ENCODE results near the gene TOR2A.

TOR2A gene

DNA sequence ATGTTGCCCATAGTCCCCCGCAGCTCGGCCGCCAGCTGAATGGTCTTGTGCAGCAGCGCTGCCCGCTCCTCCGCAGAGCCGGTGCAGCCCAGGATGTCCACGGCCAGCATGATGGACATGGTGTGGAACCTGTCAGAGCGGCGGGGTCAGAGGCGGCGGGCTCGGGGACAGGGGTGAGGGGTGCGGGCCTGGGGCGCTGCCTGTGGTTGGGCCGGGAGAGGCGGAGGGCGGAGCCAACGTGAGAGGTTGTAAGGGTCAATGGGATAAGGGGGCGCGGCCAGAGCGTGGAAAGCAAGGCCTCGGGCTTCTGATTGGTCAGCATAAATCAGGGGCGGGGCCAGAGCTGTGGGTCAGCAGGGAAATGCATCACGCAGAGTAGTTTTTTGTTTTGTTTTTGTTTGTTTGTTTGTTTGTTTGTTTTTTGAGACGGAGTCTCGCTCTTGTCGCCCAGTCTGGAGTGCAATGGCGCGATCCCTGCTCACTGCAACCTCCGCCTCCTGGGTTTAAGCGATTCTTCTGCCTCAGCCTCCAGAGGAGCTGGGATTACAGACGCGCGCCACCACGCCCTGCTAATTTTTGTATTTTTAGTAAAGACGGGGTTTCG, 6.8 kb upstream of the TOR2A start:
- no peak for DNase-seq

DNA sequence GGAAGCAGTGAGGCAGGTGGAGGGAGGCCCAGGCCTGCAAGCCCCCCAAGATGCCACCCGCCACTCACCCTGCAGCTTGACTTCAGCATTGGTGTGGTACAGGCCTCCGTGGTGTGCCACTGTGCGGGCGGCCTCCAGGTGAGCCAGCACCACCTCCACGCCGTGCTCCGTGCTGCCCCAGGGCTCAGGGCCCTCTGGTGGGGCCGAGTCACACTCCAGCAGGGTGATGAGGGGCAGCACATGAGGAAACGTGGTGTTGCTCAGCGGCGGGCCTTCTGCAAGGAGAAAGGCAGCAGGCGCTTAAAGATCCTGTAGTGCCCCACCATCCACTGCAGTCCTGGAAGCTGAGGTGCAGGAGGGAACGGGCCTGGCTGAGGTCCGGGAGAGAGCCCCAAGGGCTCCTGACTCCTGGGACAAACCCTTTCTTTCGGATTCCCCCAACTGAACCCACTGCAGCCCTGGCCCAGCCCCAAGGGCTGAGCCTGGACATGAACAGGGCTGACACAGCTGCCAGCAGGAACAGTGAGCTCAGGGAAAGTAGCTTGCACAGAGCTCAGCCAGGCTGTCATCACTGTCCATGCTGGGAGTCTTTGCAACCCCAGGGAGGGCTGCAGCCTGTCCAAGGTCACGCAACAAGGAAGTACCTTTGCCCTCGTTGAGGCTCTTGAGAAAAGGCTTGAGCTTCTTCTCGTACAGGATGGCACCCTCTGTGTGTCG, 4.7 kb upstream of the TOR2A start:
- no peak for DNase-seq

DNA sequence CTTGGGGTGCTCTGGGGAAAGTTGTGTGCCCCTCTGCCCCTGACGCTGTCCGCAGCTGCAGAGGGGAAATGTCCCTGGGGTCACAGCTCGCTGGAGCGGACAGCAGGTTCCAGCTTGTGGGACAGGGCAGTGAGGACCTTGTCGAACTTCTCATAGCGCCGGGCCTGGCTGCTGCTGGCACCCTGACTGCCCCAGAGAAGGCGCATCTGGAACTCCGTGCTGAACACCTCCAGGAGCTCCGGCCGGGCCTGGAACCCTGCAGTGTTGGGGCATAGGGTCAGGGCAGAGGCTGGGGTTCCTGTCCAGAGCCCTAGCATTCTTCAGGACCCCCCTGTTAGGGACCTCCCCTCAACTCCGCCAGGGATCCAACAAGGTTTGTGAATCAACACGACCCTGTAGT, 3.6 kb upstream of the TOR2A start:
- no peak for DNase-seq

DNA sequence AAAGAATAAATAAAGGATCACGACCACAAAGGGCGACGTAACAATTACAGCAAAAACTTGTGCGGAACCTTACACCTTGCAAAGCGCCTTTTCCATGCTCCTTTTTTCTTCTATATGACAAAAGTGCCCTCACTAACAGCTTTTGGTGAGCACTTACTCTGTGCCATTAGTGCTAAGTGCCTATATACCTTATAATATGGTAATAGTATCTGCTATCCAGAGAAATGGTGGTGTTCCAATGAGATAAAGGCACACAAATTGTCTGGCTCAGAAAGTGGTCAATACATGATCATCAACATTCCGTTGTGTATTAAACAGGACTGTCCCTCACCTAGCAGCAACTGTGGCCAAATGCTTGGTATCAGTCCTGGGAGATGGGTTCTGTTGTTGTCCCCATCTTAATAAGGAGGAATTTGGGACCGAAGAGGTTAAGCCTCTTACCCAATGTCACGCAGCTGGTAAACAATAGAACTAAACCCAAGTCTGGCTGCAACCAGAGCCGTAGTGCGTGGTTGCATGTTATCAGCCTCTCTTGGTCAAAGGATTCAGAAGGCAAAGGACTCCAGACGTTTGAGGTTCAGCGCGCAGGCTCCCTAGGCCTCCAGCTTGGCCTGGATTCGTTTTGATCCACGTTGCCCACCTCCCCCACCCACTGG, 564 bp upstream of the TOR2A start:
- DNase-seq: no peak

DNA sequence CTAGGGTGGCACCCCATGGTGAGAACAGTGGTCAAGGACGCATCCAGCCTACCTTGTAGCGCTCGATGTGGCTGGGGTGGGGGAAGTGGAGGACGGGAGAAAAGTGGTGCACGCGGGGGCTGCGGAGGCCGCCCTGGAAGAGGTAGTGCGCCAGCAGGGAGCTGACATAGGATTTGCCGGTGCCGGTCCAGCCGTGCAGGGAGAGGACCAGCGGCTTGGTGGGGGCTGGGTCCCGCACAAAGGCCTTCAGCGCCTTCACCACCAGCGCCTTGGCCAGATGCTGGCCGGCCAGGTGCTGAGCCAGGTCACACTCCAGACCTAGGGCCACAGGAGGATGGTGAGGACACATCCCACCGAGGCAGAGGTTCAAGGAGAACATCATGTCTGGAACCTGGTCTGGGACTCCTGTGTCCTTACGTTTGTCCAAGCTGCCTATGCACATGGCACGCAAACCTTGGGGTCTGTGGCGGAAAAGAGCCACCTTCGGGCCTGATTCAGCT, 797 bp downstream of the TOR2A start:
- no peak for DNase-seq

DNA sequence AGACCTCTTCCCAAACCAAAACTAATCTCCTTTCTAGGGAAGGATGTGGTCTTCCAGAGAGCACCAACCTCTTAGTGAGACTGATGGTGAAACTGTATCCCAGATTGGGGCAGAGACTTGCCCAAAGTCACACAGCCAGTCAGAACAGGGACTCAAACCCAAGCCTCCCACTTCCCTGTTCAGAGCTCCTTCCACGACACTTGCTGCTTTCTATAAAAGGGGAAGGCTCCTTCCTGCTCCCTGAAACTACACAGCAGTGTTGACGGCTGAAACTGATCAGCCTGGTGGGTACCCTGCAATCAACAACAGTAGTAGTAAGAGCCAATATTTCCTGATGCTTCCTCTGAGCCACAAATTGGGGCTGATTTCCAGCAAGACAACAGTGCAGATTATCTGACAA, 1.5 kb downstream of the TOR2A start:
- no peak for DNase-seq

DNA sequence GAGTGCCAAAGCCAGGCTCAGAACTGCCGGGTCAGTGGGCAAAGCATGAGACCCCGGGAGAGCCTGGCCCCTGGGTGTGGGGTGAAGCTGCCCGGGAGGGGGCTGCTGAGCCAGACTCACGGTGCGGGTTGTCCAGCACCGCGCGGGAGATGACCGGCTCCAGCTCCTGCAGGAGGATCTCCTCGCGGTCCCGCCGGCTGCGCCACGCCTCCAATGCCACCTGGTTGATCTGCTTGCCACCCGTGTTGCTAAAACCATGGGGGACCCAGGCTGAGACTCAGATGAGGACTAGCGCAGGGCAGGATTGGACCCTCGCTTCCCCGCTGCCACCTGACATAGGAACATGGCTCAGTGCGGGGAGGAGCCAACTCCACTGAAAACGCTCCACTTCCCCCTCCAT, 2.6 kb downstream of the TOR2A start:
- DNase-seq: no peak

DNA sequence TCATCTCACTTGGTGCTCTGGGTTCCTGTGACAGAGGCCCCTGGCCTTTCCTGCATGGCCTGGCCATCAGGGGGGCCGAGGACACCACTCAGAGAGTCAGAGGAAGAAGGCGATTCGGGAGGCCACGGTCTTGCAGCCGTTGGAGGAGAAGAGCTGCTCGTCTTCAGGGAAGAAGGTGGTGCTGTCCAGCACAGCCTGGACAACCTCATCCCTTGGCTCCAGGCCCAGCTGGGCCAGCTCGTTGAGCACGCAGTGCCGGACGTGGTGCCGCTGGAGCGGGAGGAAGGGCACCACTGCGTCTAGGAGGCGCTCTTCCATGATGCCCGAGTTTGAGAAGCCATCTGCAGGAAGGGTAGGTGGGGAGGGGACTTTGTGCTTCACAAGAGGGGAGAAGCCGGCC, 3.2 kb downstream of the TOR2A start:
- no peak for DNase-seq

DNA sequence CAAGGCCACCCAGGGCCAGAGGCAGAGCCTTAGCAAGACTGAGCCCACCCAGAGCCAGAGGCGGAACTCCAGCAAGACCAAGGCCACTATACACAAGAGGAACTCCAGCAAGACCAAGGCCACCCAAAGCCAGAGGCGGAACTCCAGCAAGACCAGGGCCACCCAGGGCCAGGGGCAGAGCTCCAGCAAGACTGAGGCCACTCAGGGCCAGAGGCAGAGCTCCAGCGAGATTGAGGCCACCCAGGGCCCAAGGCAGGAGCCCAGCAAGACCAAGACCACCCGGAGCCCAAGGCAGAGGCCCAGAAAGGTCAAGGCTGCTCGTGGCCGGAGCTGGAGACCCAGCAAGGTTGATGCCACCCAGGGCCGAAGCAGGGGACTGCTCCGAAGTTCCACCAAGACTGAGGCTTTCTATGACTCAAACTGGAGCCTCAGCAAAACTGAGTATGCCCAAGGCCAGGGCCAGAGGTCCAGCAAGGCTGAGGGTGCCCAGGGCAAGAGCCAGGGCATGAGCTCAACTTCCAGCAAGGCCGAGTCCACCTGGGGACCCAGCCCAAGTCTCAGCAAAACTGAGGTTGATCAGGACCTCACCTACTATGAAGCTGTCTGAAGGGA, 4.2 kb downstream of the TOR2A start:
- no peak for DNase-seq

DNA sequence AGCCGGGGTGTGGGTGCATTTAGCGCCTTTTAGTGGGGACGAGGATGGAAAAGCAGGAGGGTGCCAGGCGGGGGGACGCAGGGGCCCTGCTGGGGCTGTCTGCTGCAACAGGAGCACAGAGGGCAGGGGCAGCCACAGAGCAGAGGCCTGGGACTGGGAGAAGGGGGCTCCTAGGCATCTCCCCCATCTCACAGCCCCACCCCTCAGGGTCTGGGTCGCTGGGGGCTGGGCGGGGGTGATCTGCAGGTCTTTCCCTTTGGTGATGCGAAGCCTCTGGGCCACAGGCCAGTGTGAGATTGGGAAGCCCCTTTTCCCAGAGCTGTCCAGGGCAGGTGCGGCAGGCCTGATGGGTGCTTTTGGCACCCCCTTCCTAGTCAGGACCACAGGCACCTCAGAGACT, 4.8 kb downstream of the TOR2A start:
- DNase-seq: no peak

DNA sequence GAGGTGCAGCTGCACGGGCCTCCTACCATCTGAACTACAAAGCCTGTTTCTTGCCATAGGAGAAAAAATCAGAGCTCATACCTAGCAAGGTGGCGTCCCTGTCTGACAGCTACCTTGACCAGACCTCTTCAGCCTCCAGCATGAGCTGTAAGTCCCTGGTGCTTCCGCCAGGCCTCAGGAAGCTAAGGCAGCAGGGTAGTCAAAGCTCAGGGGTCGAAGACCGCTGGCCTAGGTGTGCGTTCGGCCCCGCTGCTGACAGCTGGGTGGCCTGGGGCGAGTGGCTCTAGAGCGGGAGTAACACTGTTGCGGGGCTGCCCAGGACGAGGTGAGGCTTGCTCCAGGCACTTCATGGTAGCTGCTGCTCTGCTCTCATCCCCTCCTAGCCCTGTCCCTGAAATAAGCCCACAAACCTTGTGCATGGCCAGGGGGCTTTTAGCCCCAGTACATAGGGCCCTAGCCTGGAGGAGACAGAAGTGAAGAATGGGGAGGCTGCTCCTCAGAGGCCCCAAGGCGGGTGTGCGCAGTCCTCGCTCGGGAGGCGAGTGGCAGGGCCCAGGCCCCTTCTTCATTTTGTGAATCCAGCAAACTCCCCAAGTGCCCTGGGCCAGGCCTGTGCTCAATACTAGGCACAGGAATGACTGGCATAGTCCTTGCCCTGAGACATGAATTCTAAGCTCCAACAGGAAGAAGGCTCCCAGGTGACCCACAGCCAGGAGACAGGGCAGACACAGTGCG, 5.4 kb downstream of the TOR2A start:
- DNase-seq: no peak

DNA sequence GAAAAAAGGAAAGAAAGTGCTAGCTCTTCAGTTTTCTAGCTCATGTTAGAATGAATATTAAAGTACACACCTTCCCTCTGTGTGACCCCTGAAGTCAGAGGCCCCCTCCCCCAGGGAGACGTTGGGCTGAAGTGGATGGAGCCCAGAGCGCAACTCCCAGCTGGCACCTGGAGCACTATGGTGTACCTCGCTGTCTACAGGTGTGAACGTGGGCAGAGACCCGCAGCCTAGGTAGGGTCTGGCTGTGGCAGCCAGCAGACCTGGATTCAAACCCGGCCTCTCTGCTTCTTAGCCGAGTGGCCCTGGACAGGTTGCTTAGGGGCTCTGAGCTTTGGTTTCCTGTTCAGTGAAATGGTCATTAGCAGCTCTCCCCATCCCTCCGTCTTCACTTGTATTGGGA, 6.3 kb downstream of the TOR2A start:
- no peak for DNase-seq

DNA sequence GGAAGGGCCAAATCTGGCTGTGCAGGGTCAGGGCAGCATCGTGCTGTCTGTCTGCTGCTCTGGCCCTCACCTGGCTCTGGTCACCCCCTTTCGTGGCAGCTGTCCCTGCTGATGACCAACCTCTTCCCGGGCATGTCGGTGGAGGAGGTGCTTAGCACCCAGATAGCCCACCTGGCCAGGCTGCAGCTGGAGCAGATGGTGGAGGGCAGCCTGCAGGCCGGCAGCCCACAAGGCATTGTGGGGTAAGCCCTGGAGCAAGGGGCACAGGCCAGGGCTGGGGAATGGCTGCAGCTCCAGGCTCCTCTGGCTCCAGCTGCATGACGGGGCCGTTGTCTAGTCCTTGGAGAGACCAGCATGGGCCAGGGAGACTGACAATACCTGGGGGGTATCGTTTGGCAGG, 8.2 kb downstream of the TOR2A start:
- no peak for DNase-seq

DNA sequence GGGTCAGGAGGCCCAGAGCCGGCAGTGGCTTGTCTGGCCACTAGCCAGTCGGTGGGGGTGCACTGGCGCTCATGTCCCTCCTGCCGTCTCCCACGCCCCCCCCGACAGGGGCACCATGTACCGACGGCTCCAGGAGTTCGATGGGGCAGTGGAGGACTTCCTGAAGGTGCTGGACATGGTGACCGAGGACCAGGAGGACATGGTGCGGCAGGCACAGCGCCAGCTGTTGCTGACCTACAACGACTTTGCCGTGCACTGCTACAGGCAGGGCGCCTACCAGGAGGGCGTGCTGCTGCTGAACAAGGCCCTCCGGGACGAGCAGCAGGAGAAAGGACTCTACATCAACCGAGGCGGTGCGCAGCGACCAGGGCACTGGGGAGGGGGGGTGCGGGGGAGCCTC, 11.1 kb downstream of the TOR2A start:
- no peak for DNase-seq

DNA sequence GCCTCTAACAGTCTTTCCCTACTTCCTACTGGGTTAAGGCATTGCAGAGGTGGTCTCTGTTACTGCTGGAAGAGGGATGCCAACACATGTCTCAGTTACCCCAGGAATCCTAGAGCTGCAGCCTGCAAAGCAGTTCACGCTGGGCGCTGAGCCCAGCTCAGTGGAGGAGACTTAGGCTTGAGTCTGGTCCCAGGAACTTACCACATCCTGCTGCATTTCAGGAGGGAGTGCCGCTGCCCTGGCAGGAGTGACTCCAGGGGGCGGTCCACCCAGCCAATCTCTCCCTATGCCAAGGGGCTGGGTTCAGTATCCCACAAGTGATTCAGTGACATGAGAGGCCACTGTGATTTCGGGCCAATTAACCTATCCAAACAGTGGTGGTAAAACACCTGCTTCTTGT, 11.7 kb downstream of the TOR2A start:
- no peak for DNase-seq

DNA sequence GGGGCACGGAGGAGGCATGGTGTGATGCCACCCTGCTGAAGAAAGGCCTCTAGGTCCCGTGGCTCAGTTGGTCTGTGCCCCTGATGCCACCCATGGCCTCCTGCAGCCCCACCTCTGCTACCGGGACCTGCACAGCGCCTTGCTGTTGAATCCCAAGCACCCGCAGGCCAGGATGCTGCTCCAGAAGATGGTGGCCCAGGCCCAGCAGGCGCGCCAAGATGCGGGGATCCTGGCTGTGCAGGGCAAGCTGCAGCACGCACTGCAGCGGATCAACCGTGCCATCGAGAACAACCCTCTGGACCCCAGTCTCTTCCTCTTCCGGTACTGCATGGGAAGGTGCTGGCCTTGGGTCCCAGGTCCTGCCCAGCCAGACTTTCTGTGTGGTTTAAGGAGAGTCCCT, 12.1 kb downstream of the TOR2A start:
- DNase-seq: no peak

DNA sequence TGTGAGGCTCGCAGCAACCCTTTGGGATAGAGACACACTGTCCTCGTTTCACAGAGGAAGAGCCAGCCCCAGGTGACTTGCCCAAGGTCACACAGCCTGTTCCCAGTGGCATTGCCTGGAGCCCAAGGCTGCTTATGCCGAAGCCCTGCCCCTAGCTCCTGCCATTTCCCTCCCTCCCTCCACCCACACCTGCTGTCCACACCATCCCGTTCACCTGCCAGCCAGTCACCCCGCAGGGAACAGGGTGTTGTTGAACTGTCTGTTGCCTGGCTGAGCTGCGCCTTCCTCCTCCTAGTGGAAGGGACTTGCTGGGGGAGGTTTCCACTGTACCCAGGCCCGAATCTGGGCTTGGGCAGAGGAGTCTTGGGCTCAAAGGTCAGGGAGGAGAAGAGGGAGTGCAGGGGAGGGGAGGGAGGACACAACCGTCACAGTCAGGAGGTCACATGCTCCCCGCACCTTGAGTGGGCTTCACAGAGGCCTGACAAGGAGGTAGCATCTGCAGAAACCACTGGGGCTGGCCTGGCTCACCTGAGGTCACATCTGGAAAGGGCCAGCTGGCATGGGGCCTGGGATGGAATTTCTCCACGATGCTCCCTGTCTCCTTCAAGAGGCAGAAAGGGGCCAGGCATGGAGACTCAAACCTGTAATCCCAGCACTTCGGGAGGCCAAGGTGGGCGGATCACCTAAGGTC, 12.9 kb downstream of the TOR2A start:
- DNase-seq: no peak

DNA sequence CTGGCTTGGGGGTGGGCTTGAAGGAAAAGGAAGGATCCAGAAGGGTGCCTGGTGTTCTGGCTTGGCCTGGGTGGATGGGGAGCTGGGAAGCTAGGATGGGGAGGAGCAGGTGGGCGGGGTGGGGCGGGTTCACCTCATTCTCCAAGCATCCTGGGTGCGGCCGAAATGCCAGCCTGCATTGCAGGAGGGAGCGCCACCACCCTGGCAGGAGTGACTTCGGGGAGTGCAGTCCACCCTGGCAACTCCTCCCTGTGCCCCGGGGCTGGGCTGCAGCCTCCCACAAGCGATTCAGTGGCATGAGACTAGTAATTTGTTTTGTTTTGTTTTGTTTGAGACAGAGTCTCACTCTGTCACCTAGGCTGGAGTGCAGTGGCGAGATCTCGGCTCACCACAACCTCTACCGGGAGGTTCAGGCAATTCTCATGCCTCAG, 13.7 kb downstream of the TOR2A start:
- DNase-seq: no peak

DNA sequence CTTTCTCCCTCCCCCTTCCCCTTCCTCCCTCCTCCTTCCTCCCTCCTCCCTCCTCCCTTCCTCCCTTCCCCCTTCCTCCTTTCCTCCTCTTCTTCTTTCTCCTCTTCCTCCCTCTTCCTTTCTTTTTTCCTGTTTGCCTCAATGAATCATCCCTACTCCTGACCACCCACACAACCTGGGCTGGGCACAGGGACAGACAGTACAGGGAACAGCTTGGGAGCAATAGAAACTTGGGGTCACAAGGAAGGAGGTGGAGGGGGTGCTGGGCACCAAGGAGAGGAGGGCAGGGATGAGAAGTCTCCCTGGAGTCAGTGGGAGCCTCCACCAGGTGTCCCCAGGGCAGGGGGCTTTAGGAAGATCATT, 14.2 kb downstream of the TOR2A start:
- DNase-seq: no peak

DNA sequence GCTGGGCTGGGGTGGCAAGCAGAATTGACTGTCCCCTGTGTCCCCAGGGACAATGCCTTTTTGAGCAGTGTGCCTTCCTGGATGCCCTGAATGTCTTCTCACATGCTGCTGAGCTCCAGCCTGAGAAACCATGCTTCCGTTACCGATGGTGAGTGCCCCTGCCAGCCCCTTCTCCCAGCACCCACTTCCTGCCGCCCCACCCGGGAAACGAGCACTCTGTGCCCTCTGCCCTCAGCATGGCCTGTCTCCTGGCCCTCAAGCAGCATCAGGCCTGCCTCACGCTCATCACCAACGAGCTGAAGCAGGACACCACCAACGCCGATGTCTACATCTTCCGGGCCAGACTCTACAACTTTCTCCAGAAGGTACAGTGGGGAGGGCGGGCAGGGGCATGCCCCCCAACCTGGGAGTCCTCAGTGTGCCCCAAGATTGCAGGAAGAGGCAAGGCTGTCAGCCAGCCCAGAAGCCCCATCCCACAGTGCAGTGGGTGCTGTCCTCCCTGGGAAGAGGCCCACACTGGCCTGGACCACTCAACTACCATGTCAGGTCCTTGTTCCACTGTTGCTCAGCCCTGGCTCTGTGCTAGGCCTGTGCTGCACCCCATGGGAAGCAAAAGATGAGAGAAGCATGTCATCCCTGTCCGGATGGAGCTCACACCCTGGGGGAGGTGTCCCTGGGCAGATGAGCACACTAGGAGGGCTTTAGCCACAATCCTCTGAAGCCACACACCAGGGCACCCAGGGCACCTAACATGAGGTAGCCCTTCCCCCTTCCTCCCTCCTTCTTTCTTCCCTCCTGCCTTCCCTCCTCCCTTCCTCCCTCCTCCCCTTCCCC, 14.8 kb downstream of the TOR2A start:
- DNase-seq: no peak

DNA sequence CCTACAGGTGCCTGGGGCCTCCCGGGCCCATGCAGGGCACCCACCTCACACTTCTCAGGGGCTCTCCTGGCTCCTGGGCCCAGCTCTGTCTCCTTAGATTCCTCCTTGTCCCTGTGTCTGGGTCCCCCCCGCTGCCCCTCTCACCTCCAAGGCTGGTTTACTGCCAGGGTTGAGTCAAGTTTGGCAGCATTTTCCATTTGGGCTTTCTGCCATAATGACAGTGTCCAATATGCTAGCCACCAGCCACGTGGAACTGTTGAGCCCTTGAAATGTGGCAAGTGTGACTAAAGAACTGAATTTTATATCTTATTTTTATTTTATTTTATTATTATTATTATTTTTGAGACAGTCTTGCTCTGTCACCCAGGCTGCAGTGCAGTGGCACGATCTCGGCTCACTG, 17.3 kb downstream of the TOR2A start:
- DNase-seq: no peak

DNA sequence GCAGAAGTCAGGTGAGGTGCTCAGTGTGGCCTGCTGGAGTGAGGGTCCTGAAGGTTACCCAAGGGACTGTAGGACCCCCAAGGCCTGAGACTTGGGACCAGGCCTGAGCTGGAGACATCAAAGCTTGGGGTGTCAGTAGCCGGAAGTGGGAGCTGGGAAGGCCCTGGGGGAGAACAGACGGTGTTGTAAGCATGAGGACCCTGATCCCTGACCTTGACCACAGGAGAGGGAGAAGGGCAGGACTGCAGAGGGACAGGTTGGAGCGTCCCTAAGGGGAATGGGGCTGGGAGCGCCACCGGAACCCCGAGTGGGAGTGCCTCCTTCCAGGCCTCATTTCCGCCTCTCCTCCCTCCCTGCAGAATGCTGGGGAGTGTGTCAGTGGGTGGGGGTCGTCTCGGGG, 18.7 kb downstream of the TOR2A start:
- no peak for DNase-seq

Data from NK-92 treated with Interleukin-12 subunit alpha and Interleukin-12 subunit beta, amount 100 ng/mL, for 24 hours (cell line).